ENCODE data around the gene SIPA1L2.
A peak's percentile ranks its signal among the peaks of the same experiment; 100 is the strongest.

The SIPA1L2 gene, protein sequence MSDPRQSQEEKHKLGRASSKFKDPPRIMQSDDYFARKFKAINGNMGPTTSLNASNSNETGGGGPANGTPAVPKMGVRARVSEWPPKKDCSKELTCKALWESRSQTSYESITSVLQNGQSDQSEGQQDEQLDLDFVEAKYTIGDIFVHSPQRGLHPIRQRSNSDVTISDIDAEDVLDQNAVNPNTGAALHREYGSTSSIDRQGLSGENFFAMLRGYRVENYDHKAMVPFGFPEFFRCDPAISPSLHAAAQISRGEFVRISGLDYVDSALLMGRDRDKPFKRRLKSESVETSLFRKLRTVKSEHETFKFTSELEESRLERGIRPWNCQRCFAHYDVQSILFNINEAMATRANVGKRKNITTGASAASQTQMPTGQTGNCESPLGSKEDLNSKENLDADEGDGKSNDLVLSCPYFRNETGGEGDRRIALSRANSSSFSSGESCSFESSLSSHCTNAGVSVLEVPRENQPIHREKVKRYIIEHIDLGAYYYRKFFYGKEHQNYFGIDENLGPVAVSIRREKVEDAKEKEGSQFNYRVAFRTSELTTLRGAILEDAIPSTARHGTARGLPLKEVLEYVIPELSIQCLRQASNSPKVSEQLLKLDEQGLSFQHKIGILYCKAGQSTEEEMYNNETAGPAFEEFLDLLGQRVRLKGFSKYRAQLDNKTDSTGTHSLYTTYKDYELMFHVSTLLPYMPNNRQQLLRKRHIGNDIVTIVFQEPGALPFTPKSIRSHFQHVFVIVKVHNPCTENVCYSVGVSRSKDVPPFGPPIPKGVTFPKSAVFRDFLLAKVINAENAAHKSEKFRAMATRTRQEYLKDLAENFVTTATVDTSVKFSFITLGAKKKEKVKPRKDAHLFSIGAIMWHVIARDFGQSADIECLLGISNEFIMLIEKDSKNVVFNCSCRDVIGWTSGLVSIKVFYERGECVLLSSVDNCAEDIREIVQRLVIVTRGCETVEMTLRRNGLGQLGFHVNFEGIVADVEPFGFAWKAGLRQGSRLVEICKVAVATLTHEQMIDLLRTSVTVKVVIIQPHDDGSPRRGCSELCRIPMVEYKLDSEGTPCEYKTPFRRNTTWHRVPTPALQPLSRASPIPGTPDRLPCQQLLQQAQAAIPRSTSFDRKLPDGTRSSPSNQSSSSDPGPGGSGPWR (N-terminal part only)

DNA sequence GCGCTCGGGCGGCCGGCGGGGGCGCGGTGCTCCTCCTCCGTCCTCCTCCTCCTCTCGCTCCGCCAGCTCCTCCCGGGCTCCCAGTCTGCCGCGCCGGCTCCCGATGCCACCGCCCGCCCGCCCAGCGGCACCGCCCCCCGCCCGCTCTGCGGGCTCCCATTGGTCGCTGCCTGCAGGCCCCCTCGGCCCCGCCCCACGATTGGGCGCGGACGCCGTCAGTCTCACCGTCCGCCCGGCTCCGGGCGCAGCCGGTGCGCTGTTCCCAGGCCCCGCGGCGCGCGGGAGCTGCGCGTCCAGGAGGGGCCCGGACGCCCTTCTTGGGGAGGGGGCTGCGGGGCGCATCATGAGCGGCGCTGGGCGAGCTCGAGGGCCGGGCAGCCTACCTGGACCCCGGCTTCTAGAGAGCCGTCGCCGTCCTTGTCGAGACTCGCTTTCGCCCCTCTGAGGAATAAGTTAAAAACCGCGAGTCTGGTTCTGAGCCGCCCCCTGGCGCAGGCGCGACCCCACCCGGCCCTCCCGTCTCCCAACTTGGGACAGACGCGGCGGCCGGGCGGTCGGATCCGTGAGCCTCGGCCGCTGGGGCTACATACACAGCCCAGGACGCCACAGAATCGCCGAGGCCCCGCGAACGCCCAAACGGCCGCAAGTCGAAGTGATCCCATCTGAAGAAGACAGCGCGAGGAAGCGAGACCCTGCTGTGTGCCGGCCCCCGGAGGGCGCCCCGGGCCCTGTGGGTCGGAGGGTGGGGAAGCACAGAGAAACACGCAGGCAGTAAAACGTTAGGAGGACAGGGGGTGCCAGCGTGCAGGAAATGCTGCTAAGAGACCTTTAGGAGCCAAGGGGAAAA is at the start of gene SIPA1L2:
TSS of gene SIPA1L2 (minus strand) at position 87 of the 847 bp plus-strand sequence. CDS start 114,794 bp downstream, outside the sequence.
- DNase-seq = peak; percentile 95

DNA sequence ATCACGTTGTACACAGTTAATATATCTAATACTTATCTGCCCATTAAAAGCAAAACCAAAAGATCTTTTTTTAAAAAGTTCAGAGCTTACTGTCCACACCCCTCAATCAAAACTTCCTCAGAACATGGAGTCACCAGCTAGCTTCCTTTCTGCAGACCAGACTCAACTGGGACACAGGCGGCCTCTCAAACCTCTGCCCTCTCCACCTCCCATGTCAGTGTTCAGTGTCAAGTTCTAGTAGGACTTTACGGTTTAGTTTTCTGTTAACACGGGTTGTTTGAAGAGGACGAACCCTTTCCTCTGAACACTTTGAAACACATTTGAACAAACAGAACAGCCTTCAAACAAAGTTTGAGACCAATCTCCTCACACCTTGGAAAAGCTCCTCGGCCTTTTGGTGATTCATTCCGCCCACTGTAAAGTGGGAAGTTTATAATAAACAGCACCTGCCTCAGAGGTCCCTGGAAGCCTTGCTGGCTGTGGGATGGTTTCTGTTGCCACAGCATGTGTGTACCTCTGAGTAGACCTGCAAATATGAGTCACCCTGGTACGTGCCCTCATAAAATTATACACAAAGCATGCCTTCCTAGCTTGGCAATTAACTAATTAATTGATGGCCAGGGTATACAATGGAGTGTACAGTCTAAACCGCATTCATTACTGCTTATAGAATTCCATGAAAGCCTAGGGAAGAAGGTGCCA is 48.4 kb upstream of the SIPA1L2 start:
- DNase-seq = no peak

DNA sequence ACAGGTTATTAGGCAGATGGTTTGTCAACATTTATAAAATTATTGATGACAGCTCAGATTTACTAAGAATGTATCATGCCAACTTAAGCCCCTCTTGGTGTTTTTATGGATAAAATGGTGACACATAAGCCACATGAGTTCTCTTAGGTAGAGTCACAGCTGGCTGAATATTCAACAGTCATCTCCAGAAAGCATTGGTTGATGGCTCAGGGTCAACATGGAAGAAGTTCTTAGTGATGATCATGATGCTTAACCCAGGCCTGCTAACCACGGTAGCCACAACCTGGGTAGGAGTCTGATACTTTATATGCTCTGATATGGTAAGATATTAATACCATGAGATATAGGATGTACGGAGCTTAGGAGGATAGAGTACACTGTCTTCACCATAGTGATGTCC is 46.4 kb upstream of the SIPA1L2 start:
- DNase-seq = no peak

DNA sequence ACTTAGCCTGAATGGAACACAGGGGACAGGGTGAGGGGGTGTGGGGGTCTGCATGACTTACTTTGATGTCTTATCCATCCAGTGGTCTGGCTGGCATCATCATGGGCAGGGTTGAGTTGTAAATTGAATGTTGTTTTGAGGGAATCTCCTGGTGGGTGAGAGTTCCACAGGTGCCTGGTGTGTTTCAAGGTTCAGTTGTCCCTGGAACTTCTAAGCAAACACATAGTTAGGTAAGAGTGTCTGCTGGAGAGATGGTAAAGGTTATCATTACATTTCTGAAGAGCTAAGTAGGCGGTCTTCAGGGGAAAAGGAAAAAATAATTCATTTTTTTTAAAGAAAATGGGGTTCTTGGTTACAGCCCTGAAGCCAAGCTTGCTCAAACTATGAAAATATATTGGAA is 46.0 kb upstream of the SIPA1L2 start:
- DNase-seq = no peak

DNA sequence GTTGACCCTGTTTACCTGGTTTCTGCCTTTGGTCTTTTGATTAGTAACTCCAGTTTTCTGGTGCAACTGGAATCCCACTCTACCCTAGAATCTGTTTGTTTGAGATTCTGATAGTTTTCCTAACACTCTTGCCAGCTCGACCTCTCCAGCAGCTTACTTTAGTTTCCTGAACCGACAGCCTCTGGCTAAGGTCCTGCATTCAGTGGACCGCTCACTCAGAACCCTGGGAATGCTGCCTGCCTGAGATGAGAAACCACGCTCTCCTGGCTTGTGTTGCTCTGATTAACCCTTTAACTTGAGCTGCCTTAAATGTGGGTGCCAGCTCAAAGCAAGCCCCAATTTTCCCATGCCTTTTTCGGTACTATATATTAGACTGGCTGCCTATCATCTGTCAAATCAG is 45.3 kb upstream of the SIPA1L2 start:
- DNase-seq = no peak

DNA sequence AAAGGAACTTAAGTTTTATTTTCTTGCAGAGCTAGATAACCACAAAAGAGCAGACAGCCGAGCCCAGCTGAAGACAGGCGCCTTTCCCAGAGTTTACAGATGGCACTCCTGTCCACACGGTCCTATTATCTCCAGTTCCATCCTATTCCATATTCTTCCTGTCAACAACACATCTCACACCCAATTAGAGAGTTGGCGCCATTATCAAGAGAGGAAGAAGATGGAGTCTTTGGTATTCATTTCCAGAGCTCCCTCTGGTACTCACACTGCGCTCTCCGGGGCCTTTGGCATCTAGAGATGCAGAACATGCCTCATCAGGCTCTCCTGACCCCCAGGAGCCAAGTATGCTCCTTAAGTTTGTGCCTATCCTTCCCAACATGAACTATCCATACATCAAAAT is 43.3 kb upstream of the SIPA1L2 start:
- DNase-seq = no peak

DNA sequence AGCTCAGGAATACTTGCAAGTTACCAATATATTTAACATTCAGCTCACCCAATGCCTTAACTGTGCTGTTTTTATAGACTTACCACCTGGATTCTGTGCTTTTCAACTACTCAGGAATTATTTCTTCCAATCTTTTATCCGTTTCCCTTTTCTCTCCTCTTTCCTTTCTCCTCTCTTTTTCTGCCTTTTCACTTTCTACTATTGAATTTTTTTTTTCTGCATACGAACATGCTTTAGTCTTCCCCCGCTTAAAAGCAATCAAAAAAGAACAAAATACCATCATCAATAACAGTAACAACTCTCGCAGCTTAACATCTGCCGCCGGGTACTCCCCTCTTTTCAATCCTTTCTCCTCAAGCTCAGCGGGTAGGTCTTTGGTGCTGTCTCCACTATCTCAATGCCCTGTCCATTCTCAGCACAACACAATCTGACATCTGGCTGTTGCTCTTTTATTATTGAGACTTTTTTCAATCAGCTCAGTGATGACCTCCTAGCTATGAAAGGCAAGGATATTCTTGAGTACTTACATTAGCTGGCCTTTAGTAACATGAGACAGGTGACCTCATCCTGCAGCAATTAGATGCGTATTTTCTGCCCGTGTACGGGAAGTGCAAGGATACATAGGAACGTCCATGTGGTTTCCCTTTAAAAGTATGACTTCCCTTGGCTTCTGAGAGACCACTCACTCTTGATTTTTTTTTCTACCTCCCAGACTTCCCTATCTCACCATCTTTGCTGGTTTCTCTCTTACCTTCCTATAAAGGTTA is 40.2 kb upstream of the SIPA1L2 start:
- DNase-seq = no peak

DNA sequence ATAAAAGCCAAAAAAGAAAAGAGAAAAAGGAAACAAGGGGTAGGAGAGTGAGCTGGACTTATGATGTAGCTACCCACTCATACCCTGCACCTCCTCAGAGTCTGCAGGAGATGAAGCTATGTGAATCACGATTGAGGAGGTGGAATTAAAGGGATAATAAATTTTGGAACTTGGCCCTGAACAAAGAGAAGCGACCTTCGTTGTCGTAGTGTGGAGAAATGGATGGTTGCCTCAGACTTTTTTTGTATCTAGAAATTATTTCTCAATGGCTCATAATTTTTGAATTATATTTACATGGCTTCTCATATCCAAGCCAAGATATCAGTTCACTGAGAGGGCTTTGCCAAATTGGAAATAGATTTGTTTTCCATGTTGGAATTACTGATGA is 37.8 kb upstream of the SIPA1L2 start:
- no peak for DNase-seq

DNA sequence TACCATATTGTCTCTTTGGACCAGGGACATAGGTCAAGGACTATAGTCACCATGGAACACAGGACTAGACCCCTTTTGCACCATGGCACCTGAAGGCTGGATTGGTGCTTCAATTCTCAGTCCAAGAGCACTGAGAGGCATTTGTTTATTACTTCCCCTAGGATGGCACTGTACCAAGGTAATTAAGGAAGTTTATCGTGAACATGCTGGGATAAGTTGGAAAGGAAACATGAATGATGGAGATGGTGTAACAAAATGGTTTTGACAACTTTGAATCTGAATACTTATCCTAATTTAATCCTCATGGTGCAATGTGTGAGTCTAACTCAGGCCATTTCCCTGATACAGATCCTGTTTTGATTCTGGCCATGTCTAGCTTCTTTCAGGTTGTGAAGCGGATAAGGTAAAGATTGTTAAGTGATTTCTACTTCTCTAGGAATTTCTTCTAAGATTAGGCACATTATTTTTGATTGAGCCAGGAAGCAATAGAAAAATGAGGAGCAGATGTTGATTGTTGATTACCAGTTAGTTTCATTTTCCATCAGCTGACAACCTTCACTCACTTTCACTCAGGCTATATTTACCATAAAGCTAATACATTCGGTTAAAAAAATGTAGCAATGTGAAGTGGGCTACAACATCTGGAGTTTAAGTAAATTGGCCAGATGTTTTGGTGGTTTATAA is 37.3 kb upstream of the SIPA1L2 start:
- no peak for DNase-seq

DNA sequence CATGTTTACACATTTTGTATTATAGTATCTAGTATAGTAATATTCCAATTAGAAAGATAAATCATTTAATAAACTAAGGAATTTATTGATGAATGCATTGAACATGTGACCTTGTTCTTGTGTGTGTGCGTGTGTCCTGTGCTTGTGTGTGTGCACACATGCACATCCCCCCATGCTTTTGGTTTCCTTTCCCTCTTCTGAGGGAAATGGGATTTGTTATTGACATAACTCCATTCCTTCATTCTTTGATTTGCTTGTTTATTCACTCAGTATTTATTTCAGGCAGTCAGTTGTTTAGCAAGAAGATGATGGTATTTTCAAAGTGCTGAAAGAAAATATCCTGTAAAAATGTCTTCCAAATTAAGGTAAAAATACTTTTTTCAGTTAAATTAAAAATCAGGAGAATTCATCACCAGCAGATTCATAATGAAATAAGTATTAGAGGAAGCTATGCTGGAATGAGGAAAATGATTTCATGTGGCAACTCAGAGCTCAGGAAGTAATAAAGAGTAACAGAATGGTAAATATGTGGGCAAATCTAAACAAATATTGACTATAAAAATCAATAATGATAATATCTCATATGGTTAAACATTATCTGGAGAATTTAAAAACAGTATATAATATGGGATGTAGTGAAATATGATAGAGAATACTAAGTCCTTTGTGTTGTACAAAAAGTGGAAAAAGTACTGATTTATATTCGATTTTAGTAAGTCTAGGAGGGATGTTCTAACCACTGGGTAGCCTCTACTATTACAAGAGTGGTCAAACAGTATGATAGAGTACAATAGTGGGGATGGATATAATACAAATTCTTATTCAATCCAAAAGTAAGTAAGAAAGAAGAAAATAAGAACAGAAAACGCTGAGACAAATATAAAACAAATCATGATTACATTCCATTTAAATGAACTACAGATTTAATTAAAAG is 35.2 kb upstream of the SIPA1L2 start:
- no peak for DNase-seq

DNA sequence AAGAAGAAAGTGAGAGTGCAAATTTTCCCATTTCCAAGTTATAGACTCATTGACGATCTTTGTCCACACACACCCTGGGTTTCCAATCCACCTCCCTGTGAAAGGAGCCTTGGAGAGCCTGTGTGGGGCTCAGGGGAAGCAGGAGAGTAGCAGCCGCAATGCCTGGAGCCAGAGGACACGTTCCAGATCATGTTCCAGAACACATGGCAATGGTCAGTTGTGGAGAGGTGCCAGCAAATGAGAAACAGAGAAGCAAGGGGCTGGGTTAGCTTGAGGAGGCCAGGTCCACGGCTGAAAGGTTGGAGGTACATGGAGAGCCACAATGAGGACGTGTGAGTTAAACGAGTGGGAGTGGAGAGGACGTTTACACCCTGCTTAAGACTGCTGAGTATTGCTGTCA is 33.0 kb upstream of the SIPA1L2 start:
- DNase-seq = no peak

DNA sequence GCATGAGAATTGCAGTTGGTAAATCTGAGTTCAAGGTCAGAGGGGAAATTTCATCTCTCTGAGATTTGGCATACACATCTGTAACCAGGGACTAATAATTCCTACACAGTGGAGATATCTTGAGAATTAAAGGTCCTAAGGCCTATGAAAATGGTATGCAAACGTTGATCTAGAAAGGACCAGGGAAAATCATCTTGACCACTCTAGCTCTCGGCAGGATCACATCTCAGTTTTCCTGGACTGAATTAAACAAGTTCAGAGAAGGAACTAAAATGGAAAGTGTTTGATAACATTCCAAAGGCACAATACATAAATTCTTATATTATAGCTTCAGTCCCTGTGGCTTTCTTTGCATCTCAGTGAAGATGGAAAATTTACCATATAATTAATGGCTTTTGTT is 28.5 kb upstream of the SIPA1L2 start:
- no peak for DNase-seq

DNA sequence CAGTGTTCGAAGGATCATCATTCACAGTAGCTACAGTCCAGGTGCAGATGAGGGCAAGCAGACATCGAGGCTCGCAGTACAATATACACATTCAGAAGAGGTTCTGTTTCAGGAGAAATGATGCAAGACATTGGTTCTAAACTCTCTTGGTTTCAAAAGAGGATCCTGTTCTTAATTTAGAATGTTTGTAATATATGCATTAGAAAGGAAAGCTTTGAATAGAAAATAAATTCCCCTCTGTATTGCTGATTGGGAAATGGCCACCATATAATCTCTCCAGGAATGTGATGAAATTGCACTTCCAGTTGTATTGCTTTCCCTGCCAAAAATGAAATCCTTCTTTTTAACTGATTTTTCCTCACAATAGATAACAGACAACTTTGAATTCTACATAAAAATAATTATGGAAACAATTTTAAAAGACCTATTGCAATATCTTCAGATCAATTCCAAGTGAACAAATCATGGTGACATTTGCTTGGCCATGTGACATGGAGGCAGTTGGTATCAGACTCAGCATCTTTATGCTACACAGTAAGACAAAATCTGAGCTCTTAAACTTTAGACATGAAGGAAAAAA is 27.6 kb upstream of the SIPA1L2 start:
- no peak for DNase-seq

DNA sequence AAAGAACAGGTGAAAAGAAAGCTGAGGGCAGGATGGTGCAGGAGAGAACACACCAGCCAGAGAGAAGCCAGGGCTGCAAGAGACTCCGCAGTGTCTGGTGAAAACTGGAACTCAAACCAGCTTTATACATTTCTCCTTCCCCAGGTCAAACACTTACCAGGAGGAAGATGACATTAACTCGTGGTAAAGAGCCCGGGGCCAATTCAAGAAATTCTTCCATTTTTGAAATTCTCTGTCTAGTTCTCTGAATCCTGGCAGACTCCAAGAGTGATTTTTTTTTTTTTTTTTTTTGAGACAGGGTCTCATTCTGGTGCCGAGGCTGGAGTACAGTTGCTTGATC is 25.8 kb upstream of the SIPA1L2 start:
- no peak for DNase-seq

DNA sequence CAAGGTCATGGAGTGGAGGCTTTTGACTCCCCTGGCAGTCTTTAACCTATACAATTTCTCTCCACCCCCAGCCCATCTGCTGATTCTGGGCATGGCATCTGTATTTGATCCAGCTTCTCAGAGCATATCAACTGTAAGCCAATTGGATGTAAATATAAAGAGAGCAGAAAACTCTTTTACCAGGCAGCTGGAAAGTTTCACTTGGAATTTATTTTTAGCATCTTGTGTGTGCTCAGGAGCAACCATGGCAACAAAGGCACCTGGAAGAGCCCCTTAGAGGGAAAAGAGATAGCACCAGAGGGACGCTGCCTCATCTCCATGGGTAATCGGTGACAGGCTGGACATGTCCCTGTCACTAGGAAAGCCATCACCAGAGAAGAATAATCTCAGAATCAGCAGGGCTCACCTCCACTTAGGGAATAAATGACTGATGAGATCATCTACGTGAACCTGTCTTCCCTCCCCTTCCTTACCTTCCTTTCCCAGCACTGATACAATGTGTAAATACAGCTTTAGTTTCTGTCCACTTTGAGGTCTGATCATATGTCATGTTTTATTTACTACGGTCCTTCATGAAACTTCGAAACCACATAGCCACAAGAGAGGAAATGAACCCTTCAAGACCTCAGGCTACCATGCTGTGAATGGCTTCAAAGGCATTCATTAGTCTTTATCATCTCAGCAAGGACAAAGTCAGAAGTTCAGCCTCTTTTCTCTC is 25.3 kb upstream of the SIPA1L2 start:
- no peak for DNase-seq

DNA sequence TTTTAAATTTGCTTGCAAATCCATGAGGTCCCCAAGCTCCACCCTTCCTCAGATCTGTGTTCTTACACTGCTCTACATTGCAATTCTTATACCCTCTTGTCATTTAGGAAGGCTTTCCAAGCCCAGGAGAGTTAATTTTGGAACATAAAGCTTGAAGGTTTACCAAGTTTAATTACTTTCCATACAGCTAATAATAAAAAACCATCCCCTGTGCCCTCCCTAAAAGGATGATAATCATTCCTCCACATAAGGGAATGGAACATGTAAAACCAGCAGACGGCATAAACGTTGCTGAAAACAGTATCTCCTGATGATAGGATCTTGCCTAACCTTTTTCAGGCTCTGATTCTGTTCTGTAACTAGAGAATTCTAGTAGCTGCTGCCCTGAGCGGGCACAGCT is 23.9 kb upstream of the SIPA1L2 start:
- no peak for DNase-seq

DNA sequence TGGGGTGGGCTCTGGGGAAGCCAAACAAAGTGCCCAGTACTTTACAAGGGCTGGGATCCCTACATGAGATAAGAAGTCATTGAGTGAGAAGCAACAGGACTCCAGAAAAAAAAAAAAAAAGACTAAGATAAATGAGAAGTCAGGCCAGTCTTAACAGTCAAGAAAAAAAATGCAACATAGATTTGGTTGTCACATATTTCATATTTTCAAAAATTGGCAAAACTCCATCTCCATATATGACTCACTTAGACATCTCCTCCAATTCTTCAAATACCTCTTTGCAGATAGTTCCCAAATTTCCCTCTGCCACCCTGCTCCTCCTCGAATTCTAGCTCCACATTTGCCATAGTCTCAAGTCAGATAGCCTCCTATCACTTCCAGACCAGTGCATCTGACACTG is 20.9 kb upstream of the SIPA1L2 start:
- DNase-seq = no peak

DNA sequence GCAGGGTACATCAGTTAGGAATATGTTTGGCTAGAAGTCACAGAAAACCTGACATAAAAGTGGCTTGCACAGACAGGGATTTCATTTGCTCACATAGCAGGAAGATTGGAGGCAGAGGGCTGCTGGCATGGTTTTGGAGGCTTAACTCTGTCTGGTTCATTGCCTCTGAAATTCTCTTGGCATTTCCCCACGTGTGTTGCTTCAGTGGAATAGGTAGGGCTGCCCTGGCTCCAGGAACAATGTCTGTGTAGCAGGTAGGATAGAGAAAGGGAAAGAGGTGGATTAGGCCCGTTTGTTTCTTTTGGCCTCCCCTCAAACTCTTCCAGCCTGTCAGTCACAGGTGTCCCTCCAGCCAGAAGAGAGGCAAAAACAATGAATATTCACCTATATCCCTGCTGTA is 20.5 kb upstream of the SIPA1L2 start:
- no peak for DNase-seq

All from activated CD8-positive, alpha-beta memory T cell treated with anti-CD3 and anti-CD28 coated beads for 24 hours (primary cell).